GM21786 (cell line): ENCODE results near the gene LENEP.

Experiments
- ATAC-seq: cut with Tn5 transposase; IDR thresholded peaks from one replicate; pipeline ENCODE4 v1.9.1; 2021; ENCODE audit not compliant: unreplicated experiment

LENEP gene

GRCh38 chr1:154993572-154994268 is at the start of gene LENEP:
TSS of gene LENEP (plus strand) at chr1:154993586. CDS start at chr1:154993608, 22 bp downstream.
- ATAC-seq = no peak

- ATAC-seq = no peak
These were observed 49.6 kb upstream of the LENEP start for GRCh38 chr1:154943649-154944400.

GRCh38 chr1:154944401-154945159 is 48.8 kb upstream of the LENEP start:
- ATAC-seq = no peak

- ATAC-seq = no peak
These were observed 48.0 kb upstream of the LENEP start for GRCh38 chr1:154945160-154945961.

- no peak for ATAC-seq
These were observed 47.2 kb upstream of the LENEP start for GRCh38 chr1:154945962-154946850.

- no peak for ATAC-seq
These were observed 45.3 kb upstream of the LENEP start for GRCh38 chr1:154948079-154948478.

GRCh38 chr1:154951901-154952657 is 41.3 kb upstream of the LENEP start:
- ATAC-seq = no peak

GRCh38 chr1:154952664-154953063 is 40.7 kb upstream of the LENEP start:
- no peak for ATAC-seq

GRCh38 chr1:154953611-154954038 is 39.8 kb upstream of the LENEP start:
- ATAC-seq = no peak

GRCh38 chr1:154954541-154954940 is 38.8 kb upstream of the LENEP start:
- no peak for ATAC-seq

GRCh38 chr1:154955039-154955717 is 38.2 kb upstream of the LENEP start:
- ATAC-seq = peak; percentile 56

GRCh38 chr1:154955718-154956543 is 37.5 kb upstream of the LENEP start, which contains the start of gene PBXIP1:
TSS of gene PBXIP1 (minus strand) at chr1:154956099. CDS start at chr1:154953721, 2,378 bp downstream.
- peak; percentile 59 for ATAC-seq

- no peak for ATAC-seq
These were observed 36.8 kb upstream of the LENEP start for GRCh38 chr1:154956544-154956941.

- ATAC-seq = no peak
These were observed 36.2 kb upstream of the LENEP start for GRCh38 chr1:154957091-154957657.

GRCh38 chr1:154958036-154958435 is 35.4 kb upstream of the LENEP start:
- no peak for ATAC-seq

GRCh38 chr1:154958681-154959425 is 34.5 kb upstream of the LENEP start:
- no peak for ATAC-seq

- ATAC-seq = no peak
These were observed 34.0 kb upstream of the LENEP start for GRCh38 chr1:154959426-154959780.
